Lower lobe of right lung (tissue), 2 donors: ENCODE results near the gene PLXNA1. TPM values are rescaled to one million over a fixed set of nuclear protein-coding genes. Genes with fewer than 3 reads are reported as not detected.

Experiments used
- ATAC-seq, 2 donors: fragments of 200-7000 bp; cut with Tn5 transposase; one replicate each; pipeline ENCODE4 v1.9.1; 2020 to 2022; ENCODE audit warnings: mild to moderate bottlenecking in 2 of 2, moderate library complexity in 2 of 2
- DNase-seq: peaks from one replicate; pipeline ENCODE4 v3.0.0-alpha.2; 2020
- H3K27ac ChIP-seq: fragments of 200-600 bp; one replicate; pipeline ENCODE4 v1.8.0; 2022
- H3K27me3 ChIP-seq: fragments of 200-600 bp; one replicate; pipeline ENCODE4 v1.8.0; 2022; ENCODE audit warnings: low read depth
- H3K36me3 ChIP-seq: fragments of 200-600 bp; one replicate; pipeline ENCODE4 v1.8.0; 2022; ENCODE audit warnings: mild to moderate bottlenecking
- H3K4me1 ChIP-seq: fragments of 200-600 bp; one replicate; pipeline ENCODE4 v1.8.0; 2022
- H3K4me3 ChIP-seq: fragments of 200-600 bp; one replicate; pipeline ENCODE4 v1.8.0; 2022; ENCODE audit warnings: mild to moderate bottlenecking
- H3K9me3 ChIP-seq: fragments of 200-600 bp; one replicate; pipeline ENCODE4 v1.8.0; 2022
- intact Hi-C: fragments of 100-400 bp; cut with DNase I; formaldehyde crosslinking; loops from one replicate; pipeline ENCODE4 v1.11.0; 2022
- total RNA-seq: library from RNA; stranded (reverse); fragmentation: NEBNext Ultra II Directional; extraction: Animal tissue kit (Norgen Biotek cat#: 25700); gene quantifications from one replicate; pipeline ENCODE4 v1.2.1, GENCODE V29; 2021
- TF ChIP-seq, protein P1 (sequence below): fragments of 200-600 bp; IDR thresholded peaks from one replicate; pipeline ENCODE4 v1.8.0; 2022; ENCODE audit warnings: antibody characterized with exemption, mild to moderate bottlenecking
- donor health status: DM: no; HTN: yes; CAD: no; lungs with severe emphysema.

Gene PLXNA1
- total RNA-seq, 1 donor from 2014 or later: 48.1 TPM

DNA sequence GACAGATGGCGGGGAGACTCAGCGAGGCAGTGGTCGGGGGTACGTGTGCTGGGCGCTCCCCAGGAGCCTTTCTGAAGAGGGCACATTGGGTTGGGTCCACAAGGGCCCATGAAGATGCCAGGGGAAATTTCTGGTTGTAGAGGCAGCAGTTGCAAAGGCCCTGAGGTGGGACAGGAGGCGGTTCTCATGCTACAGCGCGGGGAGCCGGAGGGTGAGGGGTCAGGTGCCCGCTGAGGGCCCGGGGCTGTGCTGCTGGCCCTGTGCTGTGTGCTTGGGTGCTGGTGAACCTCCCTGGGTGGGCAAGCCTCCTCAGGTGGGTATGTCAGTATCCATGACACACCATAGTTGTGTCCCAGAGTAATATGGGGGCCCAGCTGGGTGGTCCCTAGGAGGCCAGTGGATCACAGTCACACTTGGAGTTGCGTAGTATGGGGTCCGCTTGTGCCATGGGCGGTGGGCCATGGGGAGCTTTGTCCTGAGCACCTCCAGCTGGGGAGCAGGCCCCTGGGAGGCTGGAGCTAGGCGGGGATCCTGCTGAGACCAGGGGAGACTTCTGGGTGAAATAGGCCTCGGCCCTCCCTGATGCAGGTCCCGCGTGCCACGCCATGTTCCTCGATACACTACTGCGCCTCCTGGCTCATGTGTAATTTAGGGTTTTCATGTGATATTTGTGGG is 44.3 kb downstream of the PLXNA1 start:
- H3K4me1 ChIP-seq: no peaks in the 10 kb centered on the region
- TF ChIP-seq, protein P1, sequence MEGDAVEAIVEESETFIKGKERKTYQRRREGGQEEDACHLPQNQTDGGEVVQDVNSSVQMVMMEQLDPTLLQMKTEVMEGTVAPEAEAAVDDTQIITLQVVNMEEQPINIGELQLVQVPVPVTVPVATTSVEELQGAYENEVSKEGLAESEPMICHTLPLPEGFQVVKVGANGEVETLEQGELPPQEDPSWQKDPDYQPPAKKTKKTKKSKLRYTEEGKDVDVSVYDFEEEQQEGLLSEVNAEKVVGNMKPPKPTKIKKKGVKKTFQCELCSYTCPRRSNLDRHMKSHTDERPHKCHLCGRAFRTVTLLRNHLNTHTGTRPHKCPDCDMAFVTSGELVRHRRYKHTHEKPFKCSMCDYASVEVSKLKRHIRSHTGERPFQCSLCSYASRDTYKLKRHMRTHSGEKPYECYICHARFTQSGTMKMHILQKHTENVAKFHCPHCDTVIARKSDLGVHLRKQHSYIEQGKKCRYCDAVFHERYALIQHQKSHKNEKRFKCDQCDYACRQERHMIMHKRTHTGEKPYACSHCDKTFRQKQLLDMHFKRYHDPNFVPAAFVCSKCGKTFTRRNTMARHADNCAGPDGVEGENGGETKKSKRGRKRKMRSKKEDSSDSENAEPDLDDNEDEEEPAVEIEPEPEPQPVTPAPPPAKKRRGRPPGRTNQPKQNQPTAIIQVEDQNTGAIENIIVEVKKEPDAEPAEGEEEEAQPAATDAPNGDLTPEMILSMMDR: no peak
- H3K36me3 ChIP-seq: peaks cover 86% of the 10 kb centered on the region
- ATAC-seq (no peak), DNase-seq (no peak)
- H3K27me3 ChIP-seq: no peaks in the 10 kb centered on the region
- no peak overlapping the region for H3K4me3 ChIP-seq
- intact Hi-C loops: no loop called here
- no peaks in the 10 kb centered on the region for H3K9me3 ChIP-seq
- H3K27ac ChIP-seq: no peak overlapping the region

DNA sequence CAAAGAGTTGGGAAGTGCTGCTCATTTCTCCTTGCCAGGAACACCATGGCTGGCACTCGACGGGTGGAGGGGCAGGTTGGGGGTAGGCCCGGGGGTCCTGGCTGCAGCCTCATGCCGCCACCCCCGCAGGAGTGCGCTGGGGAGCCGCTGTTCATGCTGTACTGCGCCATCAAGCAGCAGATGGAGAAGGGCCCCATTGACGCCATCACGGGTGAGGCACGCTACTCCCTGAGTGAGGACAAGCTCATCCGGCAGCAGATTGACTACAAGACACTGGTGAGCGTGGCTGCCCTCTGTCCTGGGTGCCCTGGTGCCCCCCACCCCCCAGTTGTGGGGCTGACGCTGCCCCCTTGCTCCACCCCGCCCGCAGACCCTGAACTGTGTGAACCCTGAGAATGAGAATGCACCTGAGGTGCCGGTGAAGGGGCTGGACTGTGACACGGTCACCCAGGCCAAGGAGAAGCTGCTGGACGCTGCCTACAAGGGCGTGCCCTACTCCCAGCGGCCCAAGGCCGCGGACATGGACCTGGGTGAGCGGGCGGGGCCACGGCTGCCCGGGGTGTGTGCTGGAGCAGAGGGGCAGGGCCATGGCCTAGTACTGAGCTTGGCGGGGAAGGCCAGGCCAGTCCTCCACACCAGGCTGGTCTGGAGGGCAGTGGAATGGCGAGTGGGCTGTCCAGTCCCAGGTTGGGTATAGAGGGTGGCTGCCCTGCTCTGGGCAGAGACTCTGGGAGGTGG is 45.1 kb downstream of the PLXNA1 start:
- DNase-seq (no peak), ATAC-seq (no peak)
- Histone ChIP-seq H3K36me3 (peaks cover 86% of the 10 kb centered on the region), H3K9me3 (no peaks in the 10 kb centered on the region), H3K27me3 (no peaks in the 10 kb centered on the region), H3K4me3 (no peak overlapping the region), H3K27ac (no peak overlapping the region), H3K4me1 (no peaks in the 10 kb centered on the region)
- intact Hi-C loops: no loop called here
- TF ChIP-seq, protein P1: no peak

DNA sequence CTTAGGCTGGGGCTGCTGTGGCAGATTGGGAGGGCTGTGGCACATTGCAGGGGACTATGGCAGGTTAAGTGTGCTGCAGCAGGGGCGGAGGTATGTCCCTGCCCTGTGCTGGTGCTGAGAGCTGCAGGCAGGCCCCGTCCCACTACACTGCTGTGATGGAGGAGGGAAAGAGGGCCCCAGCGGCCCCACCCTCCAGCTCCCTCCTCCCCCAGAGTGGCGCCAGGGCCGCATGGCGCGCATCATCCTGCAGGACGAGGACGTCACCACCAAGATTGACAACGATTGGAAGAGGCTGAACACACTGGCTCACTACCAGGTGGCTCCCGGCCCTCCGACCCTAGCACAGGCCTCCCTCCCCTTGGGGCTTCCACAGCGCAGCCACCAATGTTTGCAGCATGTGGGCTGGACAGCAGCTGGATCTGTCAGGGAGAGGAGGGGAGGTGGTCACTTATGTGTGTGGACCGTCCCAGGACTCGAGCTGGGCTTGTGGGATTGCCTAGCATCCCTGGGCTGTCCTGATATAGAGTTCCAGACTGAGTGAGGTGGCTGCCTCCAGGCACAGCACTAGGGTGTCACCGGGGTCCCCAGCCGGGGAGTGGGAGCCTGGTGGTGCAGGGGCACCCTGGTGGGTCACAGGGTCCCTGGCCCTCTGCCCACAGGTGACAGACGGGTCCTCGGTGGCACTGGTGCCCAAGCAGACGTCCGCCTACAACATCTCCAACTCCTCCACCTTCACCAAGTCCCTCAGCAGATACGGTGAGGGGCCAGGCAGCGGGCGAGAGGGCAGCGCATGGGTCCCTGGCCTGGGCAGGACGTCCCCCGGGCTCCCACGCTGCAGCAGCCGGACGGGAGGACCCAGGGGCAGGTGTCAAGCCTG is 46.1 kb downstream of the PLXNA1 start:
- no peak for ATAC-seq
- TF ChIP-seq, protein P1: no peak
- H3K27me3 ChIP-seq: no peaks in the 10 kb centered on the region
- DNase-seq: no peak
- H3K9me3 ChIP-seq: no peaks in the 10 kb centered on the region
- peaks cover 85% of the 10 kb centered on the region for H3K36me3 ChIP-seq
- H3K4me3 ChIP-seq: no peak overlapping the region
- intact Hi-C loops: no loop called here
- no peaks in the 10 kb centered on the region for H3K4me1 ChIP-seq
- no peak overlapping the region for H3K27ac ChIP-seq

DNA sequence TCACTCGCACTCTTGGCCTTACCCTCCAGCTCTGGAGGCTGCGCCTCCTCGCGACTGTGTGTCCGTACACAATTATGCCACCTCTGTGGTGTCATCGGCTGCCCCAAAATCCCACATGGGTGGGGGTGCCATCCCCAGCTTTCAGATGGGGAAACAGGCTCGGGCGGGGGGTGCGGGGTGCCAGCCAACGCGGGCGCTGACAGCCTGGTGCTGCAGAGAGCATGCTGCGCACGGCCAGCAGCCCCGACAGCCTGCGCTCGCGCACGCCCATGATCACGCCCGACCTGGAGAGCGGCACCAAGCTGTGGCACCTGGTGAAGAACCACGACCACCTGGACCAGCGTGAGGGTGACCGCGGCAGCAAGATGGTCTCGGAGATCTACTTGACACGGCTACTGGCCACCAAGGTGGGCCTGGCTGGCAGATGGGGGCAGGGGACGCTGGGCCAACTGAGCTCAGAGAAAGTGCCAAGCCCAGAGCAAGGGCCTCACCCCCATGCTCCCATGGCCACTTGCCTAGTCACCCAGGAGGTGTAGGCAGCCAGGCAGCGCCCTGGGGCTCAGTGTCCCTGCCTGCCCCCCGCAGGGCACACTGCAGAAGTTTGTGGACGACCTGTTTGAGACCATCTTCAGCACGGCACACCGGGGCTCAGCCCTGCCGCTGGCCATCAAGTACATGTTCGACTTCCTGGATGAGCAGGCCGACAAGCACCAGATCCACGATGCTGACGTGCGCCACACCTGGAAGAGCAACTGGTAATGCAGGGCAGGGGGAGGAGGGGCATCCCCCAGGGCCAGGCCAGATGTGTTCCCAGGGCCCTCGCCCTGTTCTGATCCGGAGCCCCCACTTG is 47.0 kb downstream of the PLXNA1 start:
- H3K27me3 ChIP-seq: no peaks in the 10 kb centered on the region
- H3K4me3 ChIP-seq: no peak overlapping the region
- no peak overlapping the region for H3K27ac ChIP-seq
- intact Hi-C loops: no loop called here
- TF ChIP-seq, protein P1: no peak
- peaks cover 90% of the 10 kb centered on the region for H3K36me3 ChIP-seq
- no peaks in the 10 kb centered on the region for H3K4me1 ChIP-seq
- no peak for DNase-seq
- H3K9me3 ChIP-seq: no peaks in the 10 kb centered on the region
- no peak for ATAC-seq
